ENCODE results near the gene HECW1.

HECW1 gene

DNA sequence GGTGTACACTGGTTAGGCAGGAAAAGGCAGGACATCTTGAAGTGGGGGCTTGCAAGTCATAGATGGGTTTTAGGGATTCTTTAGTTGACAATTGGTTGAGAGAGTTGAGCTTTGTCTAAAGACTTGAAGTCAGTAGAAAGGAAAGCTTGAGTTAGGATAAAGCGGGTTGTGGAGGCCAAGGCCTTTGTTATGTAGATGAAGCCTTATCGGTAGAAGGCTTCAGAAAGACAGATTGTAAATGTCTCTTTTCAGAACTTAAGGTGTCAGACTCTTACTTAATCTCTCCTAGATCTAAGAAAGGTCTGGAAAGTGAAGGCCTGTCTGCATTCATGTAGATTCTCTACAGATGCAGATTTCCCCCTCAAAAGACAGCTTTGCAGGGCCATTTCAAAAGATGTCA lies 177.4 kb downstream of the HECW1 start:
- TF ChIP-seq EZH2phosphoT487 (IDR thresholded peaks at IDR 0.05; ENCODE audit: borderline replicate concordance) = no peak
- no peak for TF ChIP-seq CTCF (conservative IDR thresholded peaks at IDR 0.05; ENCODE audit: low read length)
- no peaks in the 10 kb centered on the region for H3K27me3 ChIP-seq (ENCODE audit: insufficient read depth, low read length, poor library complexity, severe bottlenecking)
- no peak overlapping the region for H3K4me2 ChIP-seq (ENCODE audit: low read depth, low read length, poor library complexity, severe bottlenecking)
- H3K9me2 ChIP-seq (replicated peaks; ENCODE audit: low read depth, low read length) = no peaks in the 10 kb centered on the region
- H3F3A ChIP-seq (ENCODE audit: low read depth) = no peaks in the 10 kb centered on the region
- no peaks in the 10 kb centered on the region for H3K36me3 ChIP-seq (ENCODE audit: insufficient read depth, low read length)
- no peak overlapping the region for H2AFZ ChIP-seq (ENCODE audit: low read length)
- no peak overlapping the region for H3K9ac ChIP-seq (ENCODE audit: low read depth, low read length, poor library complexity, severe bottlenecking)
- H3K9me3 ChIP-seq (ENCODE audit: insufficient read depth, low read depth, low read length) = no peaks in the 10 kb centered on the region; the same call in 1 of the 2 replicates
- no peaks in the 10 kb centered on the region for H4K20me1 ChIP-seq (ENCODE audit: insufficient read depth, low read length, poor library complexity, severe bottlenecking)
- H3K4me3 ChIP-seq (ENCODE audit: low read length, poor library complexity, severe bottlenecking) = no peak overlapping the region
- no peaks in the 10 kb centered on the region for H3K4me1 ChIP-seq (ENCODE audit: insufficient read depth, low read length, poor library complexity, severe bottlenecking)
- no peaks in the 10 kb centered on the region for H3K79me2 ChIP-seq (ENCODE audit: insufficient read depth, low read length)

DNA sequence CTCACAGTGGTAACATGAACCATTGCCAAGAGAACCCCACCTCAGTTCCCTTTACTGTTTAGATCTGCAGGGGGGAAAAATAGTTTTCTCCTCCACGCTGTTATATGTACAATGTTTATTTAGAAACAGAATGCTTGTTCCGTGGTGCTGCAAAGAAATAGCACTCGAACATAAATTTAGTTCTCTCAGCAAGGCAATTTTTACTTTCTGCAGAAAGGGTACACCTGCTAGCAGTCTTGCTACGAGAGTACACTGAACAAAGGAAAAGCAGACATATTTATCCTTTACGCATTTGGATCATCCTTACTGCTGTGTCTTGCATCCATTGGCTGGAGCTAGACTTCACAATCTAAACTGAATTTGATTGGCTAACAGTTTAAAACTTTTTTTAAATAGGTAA lies 178.5 kb downstream of the HECW1 start:
- no peaks in the 10 kb centered on the region for H3F3A ChIP-seq (ENCODE audit: low read depth)
- TF ChIP-seq EZH2phosphoT487 (IDR thresholded peaks at IDR 0.05; ENCODE audit: borderline replicate concordance) = no peak
- no peak for TF ChIP-seq CTCF (conservative IDR thresholded peaks at IDR 0.05; ENCODE audit: low read length)
- no peaks in the 10 kb centered on the region for H3K27me3 ChIP-seq (ENCODE audit: insufficient read depth, low read length, poor library complexity, severe bottlenecking)
- H2AFZ ChIP-seq (ENCODE audit: low read length) = no peak overlapping the region
- H3K4me2 ChIP-seq (ENCODE audit: low read depth, low read length, poor library complexity, severe bottlenecking) = no peak overlapping the region
- no peaks in the 10 kb centered on the region for H3K9me2 ChIP-seq (replicated peaks; ENCODE audit: low read depth, low read length)
- H3K79me2 ChIP-seq (ENCODE audit: insufficient read depth, low read length) = no peaks in the 10 kb centered on the region
- no peaks in the 10 kb centered on the region; the same call in 1 of the 2 replicates for H3K9me3 ChIP-seq (ENCODE audit: insufficient read depth, low read depth, low read length)
- no peak overlapping the region for H3K4me3 ChIP-seq (ENCODE audit: low read length, poor library complexity, severe bottlenecking)
- H3K4me1 ChIP-seq (ENCODE audit: insufficient read depth, low read length, poor library complexity, severe bottlenecking) = no peaks in the 10 kb centered on the region
- no peak overlapping the region for H3K9ac ChIP-seq (ENCODE audit: low read depth, low read length, poor library complexity, severe bottlenecking)
- H4K20me1 ChIP-seq (ENCODE audit: insufficient read depth, low read length, poor library complexity, severe bottlenecking) = no peaks in the 10 kb centered on the region
- H3K36me3 ChIP-seq (ENCODE audit: insufficient read depth, low read length) = no peaks in the 10 kb centered on the region

- TF ChIP-seq CTCF (conservative IDR thresholded peaks at IDR 0.05; ENCODE audit: low read length) (no peak), EZH2phosphoT487 (IDR thresholded peaks at IDR 0.05; ENCODE audit: borderline replicate concordance) (no peak)
- H2AFZ ChIP-seq (ENCODE audit: low read length) = no peak overlapping the region
- H3K36me3 ChIP-seq (ENCODE audit: insufficient read depth, low read length) = no peaks in the 10 kb centered on the region
- H4K20me1 ChIP-seq (ENCODE audit: insufficient read depth, low read length, poor library complexity, severe bottlenecking) = no peaks in the 10 kb centered on the region
- no peaks in the 10 kb centered on the region for H3K4me1 ChIP-seq (ENCODE audit: insufficient read depth, low read length, poor library complexity, severe bottlenecking)
- no peak overlapping the region for H3K9ac ChIP-seq (ENCODE audit: low read depth, low read length, poor library complexity, severe bottlenecking)
- no peaks in the 10 kb centered on the region for H3K79me2 ChIP-seq (ENCODE audit: insufficient read depth, low read length)
- no peak overlapping the region for H3K4me2 ChIP-seq (ENCODE audit: low read depth, low read length, poor library complexity, severe bottlenecking)
- H3K27me3 ChIP-seq (ENCODE audit: insufficient read depth, low read length, poor library complexity, severe bottlenecking) = no peaks in the 10 kb centered on the region
- H3K4me3 ChIP-seq (ENCODE audit: low read length, poor library complexity, severe bottlenecking) = no peak overlapping the region
- no peaks in the 10 kb centered on the region for H3F3A ChIP-seq (ENCODE audit: low read depth)
- no peaks in the 10 kb centered on the region; the same call in 1 of the 2 replicates for H3K9me3 ChIP-seq (ENCODE audit: insufficient read depth, low read depth, low read length)
- no peaks in the 10 kb centered on the region for H3K9me2 ChIP-seq (replicated peaks; ENCODE audit: low read depth, low read length)
Observed at GRCh38 chr7:43291789-43292188, 179.3 kb downstream of the HECW1 start.
